UCSD-AML1 (cell line): ENCODE data around the gene METTL6.
"Not testable (repeated sequence)": the region's sequence is repeated elsewhere in the genome, so short reads cannot be mapped to it uniquely, and the experiment has no call there.

Source experiments
- DNase-seq: peaks from one replicate; lab custom pipeline; 2025; ENCODE audit not compliant: unreplicated experiment; lab: John Stamatoyannopoulos, UW

The METTL6 gene

DNA sequence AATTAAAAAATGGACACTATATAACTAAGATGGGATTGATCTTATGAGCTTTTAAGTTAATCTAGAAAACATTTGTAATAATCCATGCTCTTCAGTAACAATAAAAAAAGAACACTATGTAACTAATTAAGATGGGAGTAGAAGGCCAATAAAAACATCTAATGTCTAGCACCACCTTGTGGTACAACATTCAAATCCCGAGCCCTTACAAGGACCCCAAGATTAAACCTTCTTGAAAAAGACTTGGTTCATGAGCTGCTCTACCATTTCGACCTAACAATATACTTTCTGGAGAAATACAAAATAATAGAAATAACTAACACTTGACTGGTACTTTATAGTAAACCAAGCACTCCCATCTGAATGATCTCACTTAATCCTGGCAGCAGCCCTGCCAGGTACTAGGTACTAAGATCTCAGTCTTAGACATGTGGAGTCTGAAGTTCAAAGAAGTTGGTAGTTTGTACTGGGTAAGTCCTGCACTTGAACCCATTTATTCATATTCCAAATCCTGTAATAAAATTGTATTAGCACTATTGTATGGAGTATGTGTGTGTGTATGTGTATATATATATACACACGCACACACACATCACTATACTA, 21.8 kb downstream of the METTL6 start:
- no peak for DNase-seq

DNA sequence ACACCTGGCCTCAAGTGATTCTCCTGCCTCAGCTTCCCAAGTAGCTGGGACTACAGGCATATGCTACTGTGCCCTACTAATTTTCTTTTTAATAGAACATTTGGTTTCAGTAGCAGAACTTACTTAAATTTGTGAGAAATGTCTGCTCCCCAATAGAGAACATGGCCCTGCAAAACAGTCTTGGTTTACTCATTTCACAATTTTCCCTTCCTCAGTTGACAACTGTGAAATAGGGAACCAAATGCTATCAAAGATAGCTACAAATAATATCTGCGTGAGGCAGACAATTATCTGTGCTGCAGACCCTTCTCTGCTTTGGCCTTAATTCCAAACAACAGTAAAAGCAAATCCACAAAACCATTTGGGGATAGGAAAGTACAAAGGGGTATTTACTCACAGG, 22.6 kb downstream of the METTL6 start:
- DNase-seq: no peak

GRCh38 chr3:15403965-15404364, 23.4 kb downstream of the METTL6 start:
- DNase-seq: no peak

GRCh38 chr3:15403495-15403894, 23.8 kb downstream of the METTL6 start:
- DNase-seq: no peak

DNA sequence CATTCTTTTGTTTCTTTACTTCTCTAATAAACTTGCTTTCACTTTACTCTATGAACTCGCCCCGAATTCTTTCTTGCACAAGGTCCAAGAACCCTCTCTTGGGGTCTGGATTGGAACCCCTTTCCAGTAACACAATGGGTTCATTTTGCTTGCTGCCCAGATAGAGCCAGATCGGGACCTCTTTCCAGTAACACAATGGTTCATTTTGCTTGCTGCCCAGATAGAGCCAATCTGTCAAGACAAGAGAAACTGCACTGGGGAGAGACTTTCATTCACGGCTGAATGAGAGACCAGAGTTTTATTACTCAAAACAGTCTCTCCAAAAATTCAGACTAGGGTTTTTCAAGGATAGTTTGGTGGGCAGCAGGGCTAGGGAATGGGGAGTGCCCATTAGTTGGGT, 25.4 kb downstream of the METTL6 start:
- DNase-seq: no peak

- no peak for DNase-seq
Observed at GRCh38 chr3:15399970-15400369, 27.4 kb downstream of the METTL6 start.

DNA sequence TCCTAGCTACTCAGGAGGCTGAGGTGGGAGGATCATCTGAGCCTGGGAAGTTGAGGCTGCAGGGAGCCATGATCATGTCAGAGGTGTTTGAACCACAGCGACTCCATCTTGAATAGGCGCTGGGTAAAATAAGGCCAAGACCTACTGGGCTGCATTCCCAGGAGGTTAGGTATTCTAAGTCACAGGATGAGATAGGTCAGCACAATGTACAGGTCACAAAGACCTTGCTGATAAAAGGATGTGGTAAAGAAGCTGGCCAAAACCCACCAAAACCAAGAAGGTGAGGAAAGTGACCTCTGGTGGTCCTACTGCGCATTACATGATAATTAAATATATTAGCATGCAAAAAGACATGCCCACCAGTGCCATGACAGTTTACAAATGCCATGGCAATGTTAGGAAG, 28.6 kb downstream of the METTL6 start:
- DNase-seq: not testable (repeated sequence)

- DNase-seq: not testable (repeated sequence)
Observed at GRCh38 chr3:15393252-15393651, 34.1 kb downstream of the METTL6 start.

DNA sequence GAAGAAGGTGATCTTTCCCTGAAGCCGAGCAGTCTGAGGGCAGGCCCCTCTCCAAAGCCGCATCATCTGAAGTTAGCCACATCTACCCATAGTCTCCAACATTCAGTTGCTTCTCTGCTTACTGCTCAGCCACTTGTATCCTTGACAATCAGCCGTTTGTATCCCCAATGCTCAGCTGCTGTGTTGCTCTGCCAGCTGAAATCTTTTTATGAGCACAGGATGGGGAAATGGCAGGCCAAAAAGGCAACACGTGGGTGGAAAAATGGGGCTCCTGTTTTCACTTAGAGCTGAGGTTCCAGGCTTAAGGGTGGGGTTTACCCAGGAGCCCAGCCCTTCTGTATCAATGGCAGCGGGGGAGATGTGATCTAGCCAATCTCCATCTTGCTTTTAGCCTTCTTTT, 36.3 kb downstream of the METTL6 start:
- no peak for DNase-seq

- no peak for DNase-seq
Observed at GRCh38 chr3:15390460-15390859, 36.9 kb downstream of the METTL6 start.

DNA sequence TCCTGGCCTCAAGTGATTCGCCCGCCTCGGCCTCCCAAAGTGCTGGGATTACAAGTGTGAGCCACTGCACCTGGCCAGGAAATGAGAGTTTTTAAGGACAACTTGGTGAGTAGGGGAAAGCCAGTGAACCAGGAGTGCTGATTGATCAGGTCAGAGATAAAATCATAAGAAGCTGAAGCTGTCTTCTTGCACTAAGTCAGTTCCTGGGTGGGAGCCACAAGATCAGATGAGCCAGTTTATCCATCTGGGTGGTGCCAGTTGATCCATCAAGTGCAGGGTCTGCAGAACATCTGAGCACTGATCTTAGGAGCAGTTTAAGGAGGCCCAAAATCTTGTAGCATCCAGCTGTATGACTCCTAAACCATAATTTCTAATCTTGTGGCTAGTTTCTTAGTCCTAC, 39.0 kb downstream of the METTL6 start:
- not testable (repeated sequence) for DNase-seq

DNA sequence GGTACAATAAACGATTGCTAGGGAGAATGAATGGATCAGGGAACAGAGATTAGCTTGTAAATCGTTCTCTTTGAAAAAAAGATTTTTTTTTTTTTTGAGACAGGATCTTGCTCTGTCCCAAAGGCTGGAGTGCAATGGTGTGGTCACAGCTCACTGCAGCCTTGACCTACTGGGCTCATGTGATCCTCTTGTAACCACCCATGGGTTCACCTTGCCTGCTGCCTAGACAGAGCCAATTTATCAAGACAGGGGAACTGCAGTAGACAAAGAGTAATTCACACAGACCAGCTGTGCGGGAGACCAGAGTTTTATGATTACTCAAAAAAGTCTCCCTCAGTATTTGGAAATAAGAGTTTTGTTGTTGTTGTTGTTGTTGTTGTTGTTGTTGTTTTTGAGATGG, 39.6 kb downstream of the METTL6 start:
- no peak for DNase-seq

- DNase-seq: no peak
Observed at GRCh38 chr3:15387171-15387581, 40.2 kb downstream of the METTL6 start.

GRCh38 chr3:15386654-15386955, 40.7 kb downstream of the METTL6 start:
- not testable (repeated sequence) for DNase-seq

- no peak for DNase-seq
Observed at GRCh38 chr3:15385901-15386653, 41.3 kb downstream of the METTL6 start.

DNA sequence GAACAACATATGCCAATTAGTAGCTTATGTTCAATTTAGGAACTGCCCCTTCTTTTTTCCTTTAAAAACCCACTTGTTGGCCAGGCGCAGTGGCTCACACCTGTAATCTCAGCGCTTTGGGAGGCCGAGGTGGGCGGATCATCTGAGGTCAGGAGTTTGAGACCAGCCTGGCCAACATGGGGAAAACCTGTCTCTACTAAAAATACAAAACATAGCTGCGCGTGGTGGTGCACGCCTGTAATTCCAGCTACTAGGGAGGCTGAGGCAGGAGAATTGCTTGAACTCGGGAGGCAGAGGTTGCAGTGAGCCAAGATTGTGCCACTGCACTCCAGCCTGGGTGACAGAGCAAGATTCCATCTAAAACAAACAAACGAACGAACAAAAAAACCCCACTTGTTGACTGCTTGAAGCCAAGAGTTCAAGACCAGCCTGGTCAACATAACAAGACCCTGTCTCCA, 42.1 kb downstream of the METTL6 start:
- not testable (repeated sequence) for DNase-seq

DNA sequence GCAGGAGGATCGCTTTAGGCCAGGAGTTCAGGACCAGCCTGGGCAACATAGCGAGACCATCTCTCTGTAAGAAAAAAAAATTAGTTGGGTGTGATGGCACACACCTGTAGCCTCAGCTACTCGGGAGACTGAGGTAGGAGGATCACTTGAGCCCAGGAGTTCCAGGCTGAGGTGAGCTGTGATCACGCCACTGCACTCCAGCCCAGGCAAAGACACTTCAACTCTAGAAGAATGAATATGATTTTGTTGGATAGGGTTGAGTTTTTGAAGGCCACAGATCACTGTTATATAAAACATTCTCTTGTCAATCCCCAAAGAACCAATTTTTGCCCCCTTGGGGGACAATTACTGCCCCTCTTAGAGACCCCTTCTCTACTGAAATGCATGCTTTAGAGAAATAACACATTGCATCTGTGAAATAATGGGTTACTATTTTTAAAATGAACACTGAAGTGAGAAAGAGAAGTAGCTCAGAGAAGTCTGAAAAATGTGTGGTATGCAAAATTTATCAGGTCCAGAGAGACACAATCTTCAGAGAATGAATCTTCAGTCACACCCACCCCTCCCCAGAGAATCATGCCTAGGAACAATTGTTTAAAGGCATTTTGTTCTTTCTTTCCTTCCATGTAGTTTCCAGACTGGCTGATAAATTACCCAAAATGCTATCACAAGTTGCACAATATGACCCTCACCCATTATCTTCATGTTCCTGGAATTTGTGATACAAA, 42.7 kb downstream of the METTL6 start:
- DNase-seq: no peak

- DNase-seq: no peak
Observed at GRCh38 chr3:15382405-15382923, 44.9 kb downstream of the METTL6 start.

- no peak for DNase-seq
Observed at GRCh38 chr3:15380980-15381890, 46.1 kb downstream of the METTL6 start.

- DNase-seq: peak; percentile 88
Observed at GRCh38 chr3:15377961-15378791, 49.2 kb downstream of the METTL6 start.
